Measurements from ENCODE around the gene TRAM2. TPM values are rescaled to one million over a fixed set of nuclear protein-coding genes. Genes with fewer than 3 reads are reported as not detected.

TRAM2 gene
- total RNA-seq, 1 experiment from 2014 or later, result 17.7 TPM

DNA sequence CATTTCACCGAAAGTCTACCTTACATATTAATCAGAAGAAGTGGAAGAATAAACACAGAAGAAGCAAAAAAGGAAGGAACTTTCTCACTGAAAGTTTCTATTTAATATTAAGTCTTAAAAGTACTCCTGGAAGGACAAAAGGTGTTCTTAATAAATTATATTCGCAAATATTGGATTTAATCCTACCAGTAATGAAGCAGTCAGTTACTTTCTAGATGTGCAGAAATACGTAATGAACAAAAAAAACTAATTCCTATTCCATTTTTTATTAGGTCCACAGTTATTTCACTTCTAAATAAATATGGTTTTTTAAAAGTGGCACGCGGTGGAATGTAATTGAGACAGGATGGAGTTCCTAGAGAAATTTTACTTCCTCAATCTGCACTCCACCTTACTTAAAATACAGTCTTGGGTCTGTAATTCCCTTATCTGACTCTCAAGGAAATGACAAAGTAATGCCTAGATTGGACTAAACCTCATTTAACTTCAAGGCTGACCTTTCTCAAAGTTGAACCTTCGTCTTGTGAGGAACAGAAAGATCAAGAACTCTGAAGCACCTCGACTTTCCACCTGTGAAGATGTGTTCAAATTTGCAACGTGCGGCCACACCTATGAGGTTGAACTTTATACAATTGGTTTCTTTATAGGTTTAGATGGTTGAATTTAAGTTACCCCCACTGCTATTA lies 1.1 kb upstream of the TRAM2 start:
- Histone ChIP-seq H3K4me2 (ENCODE audit: low read length) (peak overlapping the region; percentile 89), H3K36me3 (ENCODE audit: low read depth, low read length) (no peaks in the 10 kb centered on the region), H3K4me3 (ENCODE audit: low read length) (peak overlapping the region; percentile 87), H2AFZ (ENCODE audit: low read length) (peak overlapping the region; percentile 85), H3K79me2 (ENCODE audit: low read length) (peaks cover 38% of the 10 kb centered on the region), H3K27me3 (ENCODE audit: low read length) (no peaks in the 10 kb centered on the region), H3K9me2 (replicated peaks; ENCODE audit: low read length) (no peaks in the 10 kb centered on the region), H4K20me1 (ENCODE audit: low read length) (peaks cover 9% of the 10 kb centered on the region; the same call in 1 of the 2 replicates), H3K9me3 (ENCODE audit: low read length) (no peaks in the 10 kb centered on the region), H3K9ac (ENCODE audit: low read length) (peak overlapping the region; percentile 90), H3F3A (ENCODE audit: low read length, unreplicated experiment) (no peaks in the 10 kb centered on the region), H3K27ac (ENCODE audit: low read length) (peak overlapping the region; percentile 64), H3K4me1 (ENCODE audit: insufficient read depth, low read length) (peaks cover 32% of the 10 kb centered on the region)
- intact Hi-C loops (cut with micrococcal nuclease), result loop anchor here (2.0 kb wide), 1 partner anchor 73 kb away; no protein-coding TSS in a partner anchor
- ATAC-seq (no peak), DNase-seq (no peak)
- TF ChIP-seq, protein P1, sequence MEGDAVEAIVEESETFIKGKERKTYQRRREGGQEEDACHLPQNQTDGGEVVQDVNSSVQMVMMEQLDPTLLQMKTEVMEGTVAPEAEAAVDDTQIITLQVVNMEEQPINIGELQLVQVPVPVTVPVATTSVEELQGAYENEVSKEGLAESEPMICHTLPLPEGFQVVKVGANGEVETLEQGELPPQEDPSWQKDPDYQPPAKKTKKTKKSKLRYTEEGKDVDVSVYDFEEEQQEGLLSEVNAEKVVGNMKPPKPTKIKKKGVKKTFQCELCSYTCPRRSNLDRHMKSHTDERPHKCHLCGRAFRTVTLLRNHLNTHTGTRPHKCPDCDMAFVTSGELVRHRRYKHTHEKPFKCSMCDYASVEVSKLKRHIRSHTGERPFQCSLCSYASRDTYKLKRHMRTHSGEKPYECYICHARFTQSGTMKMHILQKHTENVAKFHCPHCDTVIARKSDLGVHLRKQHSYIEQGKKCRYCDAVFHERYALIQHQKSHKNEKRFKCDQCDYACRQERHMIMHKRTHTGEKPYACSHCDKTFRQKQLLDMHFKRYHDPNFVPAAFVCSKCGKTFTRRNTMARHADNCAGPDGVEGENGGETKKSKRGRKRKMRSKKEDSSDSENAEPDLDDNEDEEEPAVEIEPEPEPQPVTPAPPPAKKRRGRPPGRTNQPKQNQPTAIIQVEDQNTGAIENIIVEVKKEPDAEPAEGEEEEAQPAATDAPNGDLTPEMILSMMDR (conservative IDR thresholded peaks at IDR 0.05; ENCODE audit: low read depth, low read length), result no peak
- TF ChIP-seq EZH2 (IDR thresholded peaks at IDR 0.05; ENCODE audit: low read length, unreplicated experiment) (no peak), EZH2phosphoT487 (IDR thresholded peaks at IDR 0.05; ENCODE audit: borderline replicate concordance, low read length) (no peak)
- ChIA-PET POLR2A (ENCODE audit: unreplicated experiment) (no interaction called here), CTCF (no interaction called here)
- TSS peak; percentile 75 for BruUV-seq (replicated peaks)

DNA sequence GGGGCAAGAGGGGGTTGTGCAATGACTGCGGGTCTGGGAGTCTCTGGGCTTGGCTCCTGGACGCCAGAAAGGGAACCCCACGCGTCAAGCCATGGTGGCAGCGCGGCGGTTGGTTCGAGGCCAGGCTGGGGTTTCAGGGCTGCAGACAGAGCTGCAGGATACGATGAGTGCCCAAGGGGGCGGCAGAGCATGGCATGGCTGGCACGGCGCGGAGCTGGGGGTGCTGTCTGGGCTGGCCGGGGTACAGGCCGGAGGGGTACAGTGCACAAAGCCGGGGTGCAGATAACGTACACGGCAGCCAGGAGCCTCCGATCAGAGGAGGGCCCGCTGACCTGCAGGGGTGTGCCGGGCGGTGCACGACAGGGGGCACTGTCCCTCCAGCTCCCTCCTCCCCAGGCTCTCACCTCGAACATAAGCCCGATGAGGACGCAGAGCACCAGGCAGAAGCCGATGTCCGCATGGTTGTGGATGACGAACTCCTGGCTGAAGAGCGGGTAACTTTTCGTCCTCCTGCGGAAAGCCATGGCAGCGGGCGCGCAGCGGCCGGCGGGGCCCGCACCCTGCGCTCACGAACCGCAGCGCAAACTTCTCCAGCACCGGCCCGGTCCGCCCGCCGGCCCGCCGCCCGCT lies 353 bp downstream of the TRAM2 start:
- Histone ChIP-seq H3K9ac (ENCODE audit: low read length) (peak overlapping the region; percentile 57), H3K9me2 (replicated peaks; ENCODE audit: low read length) (no peaks in the 10 kb centered on the region), H3K9me3 (ENCODE audit: low read length) (no peaks in the 10 kb centered on the region), H3K4me2 (ENCODE audit: low read length) (peak overlapping the region; percentile 84), H3K27ac (ENCODE audit: low read length) (no peak overlapping the region), H2AFZ (ENCODE audit: low read length) (peak overlapping the region; percentile 88), H3K36me3 (ENCODE audit: low read depth, low read length) (no peaks in the 10 kb centered on the region), H3K4me3 (ENCODE audit: low read length) (peak overlapping the region; percentile 83), H3K4me1 (ENCODE audit: insufficient read depth, low read length) (peaks cover 33% of the 10 kb centered on the region), H4K20me1 (ENCODE audit: low read length) (peaks cover 9% of the 10 kb centered on the region; the same call in 1 of the 2 replicates), H3K27me3 (ENCODE audit: low read length) (no peaks in the 10 kb centered on the region), H3K79me2 (ENCODE audit: low read length) (peaks cover 52% of the 10 kb centered on the region), H3F3A (ENCODE audit: low read length, unreplicated experiment) (no peaks in the 10 kb centered on the region)
- no TSS peak for BruUV-seq (replicated peaks)
- CTCF ChIA-PET, result interaction anchor here (0.6 to 1.1 kb wide), 2 partner anchors 59 to 161 kb away, joined by 3 read pairs; no protein-coding TSS in a partner anchor
- POLR2A ChIA-PET (ENCODE audit: unreplicated experiment), result no interaction called here
- DNase-seq, result peak; percentile 69
- TF ChIP-seq EZH2 (IDR thresholded peaks at IDR 0.05; ENCODE audit: low read length, unreplicated experiment), result no peak
- no peak for TF ChIP-seq EZH2phosphoT487 (IDR thresholded peaks at IDR 0.05; ENCODE audit: borderline replicate concordance, low read length)
- TF ChIP-seq, protein P1 (conservative IDR thresholded peaks at IDR 0.05; ENCODE audit: low read depth, low read length), result peak; percentile 71
- intact Hi-C loops (cut with micrococcal nuclease), result loop anchor here (1.0 to 2.0 kb wide), 3 partner anchors 72 to 160 kb away; no protein-coding TSS in a partner anchor
- ATAC-seq, result peak; percentile 77

Data from PC-3 (cell line).